Stimulated activated CD8-positive, alpha-beta memory T cell treated with anti-CD3 and anti-CD28 coated beads, Interleukin-15, amount 100 ng/mL, for 48 hours (primary cell): ENCODE results near the gene METTL16.

Experiments
- DNase-seq, 2 donors: peaks; one replicate each; pipeline ENCODE4 v3.0.0-alpha.2; 2020; ENCODE audit warnings: low read depth in 2 of 2

METTL16 gene

GRCh38 chr17:2380226-2380922 is 131.3 kb downstream of the METTL16 start:
- no peak for DNase-seq

- DNase-seq, result no peak
These were observed 132.0 kb downstream of the METTL16 start for GRCh38 chr17:2379489-2380225.

GRCh38 chr17:2378905-2379304 is 132.8 kb downstream of the METTL16 start:
- DNase-seq, result no peak

- DNase-seq, result no peak
These were observed 134.0 kb downstream of the METTL16 start for GRCh38 chr17:2377659-2378058.

GRCh38 chr17:2376107-2376506 is 135.6 kb downstream of the METTL16 start:
- no peak for DNase-seq

- DNase-seq, result no peak
These were observed 136.3 kb downstream of the METTL16 start for GRCh38 chr17:2375406-2375805.

- no peak for DNase-seq
These were observed 137.0 kb downstream of the METTL16 start for GRCh38 chr17:2374549-2375285.

- DNase-seq, result no peak
These were observed 138.5 kb downstream of the METTL16 start for GRCh38 chr17:2373179-2373578.

GRCh38 chr17:2372681-2373080 is 139.0 kb downstream of the METTL16 start:
- no peak for DNase-seq

GRCh38 chr17:2372180-2372579 is 139.5 kb downstream of the METTL16 start:
- no peak for DNase-seq

- DNase-seq, result no peak
These were observed 140.2 kb downstream of the METTL16 start for GRCh38 chr17:2371183-2372130.

- no peak for DNase-seq
These were observed 141.5 kb downstream of the METTL16 start for GRCh38 chr17:2370211-2370589.

- DNase-seq, result no peak
These were observed 142.0 kb downstream of the METTL16 start for GRCh38 chr17:2369551-2370210.

- DNase-seq, result no peak
These were observed 142.6 kb downstream of the METTL16 start for GRCh38 chr17:2369039-2369438.

GRCh38 chr17:2368359-2368758 is 143.3 kb downstream of the METTL16 start:
- DNase-seq, result no peak

- no peak for DNase-seq
These were observed 144.8 kb downstream of the METTL16 start for GRCh38 chr17:2366747-2367494.
